Measurements from ENCODE around the gene HOXB3.

DNA sequence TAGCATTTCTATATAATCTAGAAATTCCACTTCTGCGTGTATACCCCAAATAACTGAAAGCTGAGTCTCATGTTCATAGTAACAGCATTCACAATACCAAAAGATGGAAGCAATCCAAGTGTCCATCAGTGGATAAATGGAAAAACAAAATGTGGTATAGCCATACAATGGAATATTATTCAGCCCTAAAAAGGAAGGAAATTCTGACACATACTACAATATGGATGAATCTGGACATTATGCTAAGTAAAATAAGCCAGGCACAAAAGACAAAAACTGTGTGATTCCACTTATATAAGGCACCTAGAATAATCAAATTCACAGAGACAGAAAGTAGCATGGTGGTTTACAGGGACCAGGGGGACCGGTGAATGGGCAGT, 79.7 kb downstream of the HOXB3 start:
- TF ChIP-seq, protein P1, sequence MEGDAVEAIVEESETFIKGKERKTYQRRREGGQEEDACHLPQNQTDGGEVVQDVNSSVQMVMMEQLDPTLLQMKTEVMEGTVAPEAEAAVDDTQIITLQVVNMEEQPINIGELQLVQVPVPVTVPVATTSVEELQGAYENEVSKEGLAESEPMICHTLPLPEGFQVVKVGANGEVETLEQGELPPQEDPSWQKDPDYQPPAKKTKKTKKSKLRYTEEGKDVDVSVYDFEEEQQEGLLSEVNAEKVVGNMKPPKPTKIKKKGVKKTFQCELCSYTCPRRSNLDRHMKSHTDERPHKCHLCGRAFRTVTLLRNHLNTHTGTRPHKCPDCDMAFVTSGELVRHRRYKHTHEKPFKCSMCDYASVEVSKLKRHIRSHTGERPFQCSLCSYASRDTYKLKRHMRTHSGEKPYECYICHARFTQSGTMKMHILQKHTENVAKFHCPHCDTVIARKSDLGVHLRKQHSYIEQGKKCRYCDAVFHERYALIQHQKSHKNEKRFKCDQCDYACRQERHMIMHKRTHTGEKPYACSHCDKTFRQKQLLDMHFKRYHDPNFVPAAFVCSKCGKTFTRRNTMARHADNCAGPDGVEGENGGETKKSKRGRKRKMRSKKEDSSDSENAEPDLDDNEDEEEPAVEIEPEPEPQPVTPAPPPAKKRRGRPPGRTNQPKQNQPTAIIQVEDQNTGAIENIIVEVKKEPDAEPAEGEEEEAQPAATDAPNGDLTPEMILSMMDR (optimal IDR thresholded peaks at IDR 0.05 in 1 of 3, IDR thresholded peaks at IDR 0.05 in 1 of 3, conservative IDR thresholded peaks at IDR 0.05 in 1 of 3; ENCODE audit: extremely low read depth in 1 of 3, insufficient read depth in 2 of 3, low read length in 3 of 3), result no peak
- TF ChIP-seq EZH2 (IDR thresholded peaks at IDR 0.05; ENCODE audit: low read length), result no peak
